Stimulated activated CD8-positive, alpha-beta memory T cell treated with anti-CD3 and anti-CD28 coated beads, Interleukin-7, amount 100 ng/mL, for 1 hour (primary cell): ENCODE results near the gene P2RY1.

Source experiments
- DNase-seq, 2 donors: peaks; one replicate each; pipeline ENCODE4 v3.0.0-alpha.2; 2020; ENCODE audit warnings: low read depth in 2 of 2

P2RY1 gene

DNA sequence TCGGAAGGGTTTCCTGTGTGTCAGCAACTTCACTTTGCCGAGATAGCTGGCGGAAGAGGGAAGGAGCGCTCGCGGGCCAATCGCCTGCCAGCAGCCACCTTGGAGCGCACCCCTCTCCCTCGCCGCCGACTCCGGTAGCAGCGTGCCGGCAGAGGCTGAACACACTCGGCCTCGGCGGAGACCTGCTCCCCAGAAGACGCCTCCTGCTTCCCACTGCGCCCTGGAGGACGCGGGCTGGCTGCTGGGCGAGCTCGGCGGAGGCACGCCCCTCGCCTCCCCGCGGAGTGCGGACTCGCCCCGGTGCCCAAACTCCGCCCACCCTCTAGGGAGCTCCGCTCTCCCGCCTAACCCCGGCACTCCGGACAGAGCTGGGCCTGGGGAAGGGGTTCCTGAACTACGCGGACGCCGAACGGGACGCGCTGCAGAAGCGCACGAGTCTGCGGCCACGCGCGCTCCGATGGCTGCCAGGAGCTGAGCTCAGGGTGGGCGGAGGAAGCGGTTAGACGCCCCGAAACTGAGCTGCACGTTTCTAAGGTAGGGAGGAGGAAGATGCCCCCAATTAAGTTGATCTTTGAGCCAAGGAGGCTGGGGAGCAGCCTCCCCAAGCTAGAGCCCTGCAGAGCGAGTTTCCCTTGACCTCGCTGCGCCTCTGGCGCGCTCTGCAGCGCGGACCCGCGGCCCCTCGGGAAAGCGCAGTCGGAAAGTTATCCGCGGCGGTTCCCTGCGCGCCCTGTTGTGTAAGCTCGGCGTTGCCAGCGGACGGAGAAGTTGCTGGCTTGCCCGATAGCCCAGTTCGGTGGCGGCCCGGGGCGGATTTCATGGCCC is at the start of gene P2RY1:
Gene P2RY1, plus strand, starts transcription at position 356 of the 825 bp plus-strand sequence. CDS start 652 bp downstream, outside the sequence.
- DNase-seq = no peak

GRCh38 chr3:152786977-152787681 is 47.8 kb upstream of the P2RY1 start:
- DNase-seq = no peak

DNA sequence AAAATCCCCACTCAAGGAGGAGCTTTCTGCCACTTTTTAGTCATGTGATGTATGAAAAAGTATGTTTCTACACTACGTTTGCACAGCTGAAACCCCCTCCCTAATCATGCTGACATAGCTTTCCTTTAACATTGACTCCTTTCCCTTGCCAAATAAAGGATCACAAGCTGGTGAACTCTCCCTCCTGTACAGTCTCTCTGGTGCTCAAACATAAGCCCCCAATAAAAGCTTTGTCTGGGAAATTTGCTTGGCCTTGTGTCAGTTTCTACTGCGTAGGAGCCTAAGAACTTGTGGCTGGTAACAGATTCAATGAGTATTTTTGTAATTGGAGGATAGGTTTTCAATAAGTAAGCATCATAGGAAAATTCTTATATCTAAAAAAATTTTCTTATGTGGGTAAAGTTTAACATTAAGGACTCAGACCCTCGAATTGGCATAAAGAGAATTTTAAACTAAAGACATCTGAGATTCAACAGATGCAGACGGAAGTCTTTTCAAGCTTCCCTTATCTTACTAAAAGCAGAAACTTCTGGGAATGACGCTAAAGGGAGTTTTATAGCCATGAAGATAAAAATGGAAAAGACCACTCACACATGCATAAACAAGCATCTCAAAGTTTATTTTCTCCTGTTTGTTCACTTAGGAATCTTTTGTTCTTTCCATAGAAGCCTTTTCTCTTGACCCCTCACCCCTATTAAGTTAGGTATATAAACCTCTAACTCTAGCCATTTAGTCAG is 44.1 kb upstream of the P2RY1 start:
- no peak for DNase-seq

DNA sequence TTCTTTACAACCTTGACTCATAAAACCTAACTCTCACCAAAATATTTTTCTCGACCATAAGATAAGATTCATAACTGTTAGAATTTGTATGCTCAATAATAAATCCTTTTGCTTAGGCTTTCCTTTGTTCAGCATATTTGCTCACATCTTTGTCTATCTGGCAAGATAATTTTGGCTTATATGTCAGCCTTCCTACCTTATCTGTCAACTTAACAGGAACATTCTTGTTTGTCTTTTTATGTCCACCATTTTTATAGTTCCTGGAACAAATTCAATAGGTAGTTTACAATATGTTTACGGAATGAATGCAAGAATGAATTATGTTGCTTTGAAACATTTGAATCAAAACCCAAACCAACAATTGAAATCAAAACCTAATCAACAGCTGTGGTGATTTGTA is 41.0 kb upstream of the P2RY1 start:
- DNase-seq = no peak

DNA sequence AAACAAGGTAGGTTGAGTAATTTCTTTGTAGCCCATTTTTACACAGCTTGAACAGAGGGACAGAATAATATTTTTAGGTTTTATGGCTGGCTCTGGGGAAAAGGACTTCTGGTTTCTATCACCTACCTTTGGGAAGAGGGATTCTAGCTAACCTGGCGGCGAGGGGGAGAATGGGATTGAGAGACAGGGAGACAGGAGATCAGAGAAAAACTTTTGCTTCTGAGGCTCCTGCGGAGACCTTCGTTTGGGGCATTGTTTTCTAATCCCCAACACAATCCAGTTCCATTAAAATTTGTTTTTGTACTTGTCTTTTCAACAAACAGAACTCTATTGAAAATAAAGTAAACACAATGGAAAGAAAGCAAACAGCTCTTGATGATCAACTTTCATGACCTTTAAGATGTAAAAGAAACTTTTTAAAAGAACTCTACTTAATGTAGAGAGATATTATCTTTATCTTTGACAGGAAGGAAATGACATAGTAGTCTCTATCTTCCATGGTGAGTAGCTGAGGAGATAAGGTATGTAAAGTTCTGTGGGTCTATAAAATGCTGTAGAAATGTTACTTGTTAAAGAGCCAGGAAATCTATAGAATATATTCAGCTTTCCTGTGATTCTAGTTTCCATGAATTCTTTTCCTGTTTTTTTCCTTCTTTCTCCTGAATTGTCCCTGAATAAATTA is 37.0 kb upstream of the P2RY1 start:
- no peak for DNase-seq

DNA sequence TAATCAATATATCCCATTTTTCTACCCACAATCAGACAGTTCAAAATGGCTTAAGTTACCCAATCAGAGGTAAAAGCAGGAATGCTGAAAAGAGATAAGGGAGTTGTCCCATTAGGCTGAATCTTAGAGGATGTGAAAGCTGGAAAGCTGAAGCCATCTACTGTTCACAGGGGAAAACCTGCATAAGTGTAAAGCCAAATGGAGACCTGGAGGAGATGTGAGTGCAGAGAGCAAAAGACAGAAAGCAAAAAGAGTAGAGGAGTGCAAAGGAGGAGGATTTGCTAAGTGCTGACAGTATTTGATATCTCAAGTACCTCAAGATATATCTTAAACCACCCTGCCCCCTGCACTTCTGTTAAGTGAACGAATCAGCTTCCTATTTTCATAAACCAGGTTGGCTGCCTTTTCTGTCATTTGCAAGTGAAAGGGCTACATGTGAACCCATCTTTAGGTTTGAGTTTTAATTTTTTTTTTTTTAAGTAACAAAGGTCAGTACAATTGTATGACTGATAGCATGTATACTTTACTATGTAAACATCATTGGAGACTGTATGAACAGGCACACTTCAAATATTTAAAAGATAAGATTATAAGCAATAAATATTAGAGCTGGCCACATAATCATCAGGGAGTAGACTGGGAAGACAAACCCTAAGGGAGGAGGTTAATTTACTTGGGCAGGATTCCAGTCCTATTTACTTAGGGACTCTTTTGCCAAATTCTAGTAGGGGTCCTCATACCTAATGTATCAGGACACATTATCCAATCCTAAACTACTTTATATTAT is 22.8 kb upstream of the P2RY1 start:
- no peak for DNase-seq

GRCh38 chr3:152817400-152817799 is 17.5 kb upstream of the P2RY1 start:
- DNase-seq = no peak

DNA sequence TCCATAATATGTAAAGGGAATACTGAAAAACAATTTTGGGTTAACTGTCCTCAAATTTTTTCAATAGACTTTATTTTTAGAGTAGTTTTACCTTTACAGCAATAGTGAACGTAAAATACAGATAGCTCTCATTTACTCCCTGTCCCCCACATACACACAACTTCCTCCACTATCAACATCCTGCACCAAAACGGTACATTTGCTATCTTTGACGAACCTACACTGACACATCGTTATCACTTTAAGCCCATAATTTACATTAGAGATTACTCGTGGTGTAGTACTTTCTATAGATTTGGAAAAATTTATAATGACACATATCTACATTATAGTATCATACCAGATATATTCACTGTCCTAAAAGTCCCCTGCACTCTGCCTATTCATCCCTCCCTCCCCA is 16.9 kb upstream of the P2RY1 start:
- no peak for DNase-seq

- no peak for DNase-seq
Measured at GRCh38 chr3:152823173-152823572, 11.8 kb upstream of the P2RY1 start.

DNA sequence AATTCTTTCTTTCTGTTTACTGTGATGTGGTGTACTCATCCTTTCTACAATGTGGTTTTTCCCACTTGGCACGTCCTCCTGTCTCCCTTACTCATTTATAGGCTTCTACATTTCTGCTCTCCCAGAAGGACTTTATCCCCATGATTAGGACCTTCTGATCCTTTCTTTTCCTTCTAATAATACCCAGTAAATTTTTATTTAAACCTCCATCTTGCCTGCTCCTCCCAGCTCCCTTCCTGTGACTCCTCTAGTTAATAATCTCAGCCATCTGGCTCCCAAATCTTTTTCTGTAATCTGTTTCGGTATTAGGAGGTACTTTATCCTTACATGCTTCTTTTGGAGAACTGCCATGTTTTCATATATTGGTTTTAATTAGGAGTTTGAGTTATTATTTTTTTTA is 11.2 kb upstream of the P2RY1 start:
- DNase-seq = no peak

DNA sequence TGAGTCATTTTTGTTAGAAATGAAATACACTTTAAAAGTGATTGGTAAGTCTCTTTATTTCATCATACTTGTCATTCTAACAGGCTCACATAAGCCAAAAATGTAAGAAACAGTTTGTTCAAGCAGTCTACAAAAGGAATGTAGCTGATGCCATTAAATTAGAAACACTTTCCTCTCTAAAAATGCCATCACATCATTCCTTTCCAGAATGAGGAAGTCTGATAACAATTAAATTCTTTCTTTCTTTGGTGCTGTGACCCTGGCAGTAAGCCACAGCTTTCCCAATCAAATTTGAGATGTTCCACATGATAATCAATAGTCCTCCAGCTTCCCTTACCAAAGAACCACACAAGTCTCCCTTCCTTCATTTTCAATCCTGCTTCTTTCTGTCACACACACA is 9.4 kb upstream of the P2RY1 start:
- DNase-seq = no peak

DNA sequence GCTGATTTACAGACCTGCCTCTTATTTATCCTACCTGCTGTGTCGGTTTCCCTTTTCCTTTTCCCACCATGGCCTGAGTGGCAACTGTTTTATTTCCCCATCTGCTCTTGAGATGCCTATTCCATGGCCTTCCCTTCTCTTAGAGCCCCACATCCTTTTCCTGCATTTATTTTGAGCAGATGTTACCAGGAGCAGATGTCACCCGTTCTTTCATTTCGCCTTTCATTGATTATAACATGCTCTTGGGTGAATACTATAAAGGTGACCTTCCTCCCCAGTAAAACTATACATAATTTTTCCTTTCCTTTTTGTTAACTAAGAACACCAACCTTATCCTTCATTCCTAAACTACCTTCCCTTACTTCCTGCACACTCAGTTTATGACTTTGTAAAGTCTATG is 8.5 kb upstream of the P2RY1 start:
- DNase-seq = no peak

GRCh38 chr3:152827313-152827712 is 7.6 kb upstream of the P2RY1 start:
- no peak for DNase-seq

DNA sequence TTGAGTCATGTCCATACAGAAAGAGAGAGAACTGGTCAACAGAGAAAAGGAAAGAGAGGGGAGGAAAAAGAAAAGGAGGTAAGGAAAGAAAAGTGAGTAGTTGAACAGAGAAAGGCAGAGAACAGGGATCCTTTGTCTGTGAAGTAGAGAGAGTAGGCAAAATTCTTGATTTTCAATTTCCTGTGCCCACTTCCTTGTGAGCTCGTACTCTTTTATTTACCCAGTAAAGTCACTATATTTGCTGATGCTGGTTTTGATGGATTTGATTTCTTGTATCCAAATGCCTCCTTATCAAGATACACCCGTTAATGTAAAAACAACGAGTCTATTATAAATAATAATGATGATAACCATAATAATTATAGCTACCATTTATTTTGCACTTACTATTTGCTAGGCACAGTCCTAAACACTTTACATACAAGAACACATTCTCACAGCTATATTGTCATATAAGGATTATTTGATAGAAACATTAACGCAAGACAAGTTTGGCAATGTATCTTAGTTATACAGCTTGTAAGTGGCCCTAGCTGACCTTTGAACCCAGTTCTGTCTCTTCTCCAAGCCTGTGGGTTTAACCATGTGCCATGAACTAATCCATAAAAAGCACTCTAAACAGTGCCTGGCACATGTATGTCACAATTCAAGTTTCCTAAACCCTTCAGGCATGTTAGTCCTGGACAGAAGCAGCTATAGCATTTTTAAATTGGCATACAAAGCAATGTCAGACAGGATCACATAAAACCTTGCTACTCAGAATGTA is 6.7 kb upstream of the P2RY1 start:
- no peak for DNase-seq

DNA sequence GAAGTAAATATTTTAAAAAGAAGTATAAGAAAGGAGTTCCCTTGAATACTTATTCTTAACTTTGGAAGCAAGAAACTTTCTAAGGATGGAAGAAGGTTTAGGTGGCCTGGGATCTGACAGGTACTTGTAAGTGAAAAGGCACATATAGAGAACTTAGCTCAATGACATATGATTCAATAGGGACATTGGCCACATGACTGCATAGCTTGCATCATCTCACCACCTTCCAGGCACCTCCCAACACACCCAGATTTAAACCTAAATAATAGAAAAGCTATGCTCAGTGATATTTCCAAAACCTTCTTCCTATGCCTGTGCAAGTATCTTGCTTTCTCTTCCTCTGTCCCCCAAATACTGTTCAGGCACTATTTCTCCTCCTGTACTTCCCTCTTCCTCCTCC is 4.7 kb upstream of the P2RY1 start:
- no peak for DNase-seq

GRCh38 chr3:152832046-152832445 is 2.9 kb upstream of the P2RY1 start:
- no peak for DNase-seq

DNA sequence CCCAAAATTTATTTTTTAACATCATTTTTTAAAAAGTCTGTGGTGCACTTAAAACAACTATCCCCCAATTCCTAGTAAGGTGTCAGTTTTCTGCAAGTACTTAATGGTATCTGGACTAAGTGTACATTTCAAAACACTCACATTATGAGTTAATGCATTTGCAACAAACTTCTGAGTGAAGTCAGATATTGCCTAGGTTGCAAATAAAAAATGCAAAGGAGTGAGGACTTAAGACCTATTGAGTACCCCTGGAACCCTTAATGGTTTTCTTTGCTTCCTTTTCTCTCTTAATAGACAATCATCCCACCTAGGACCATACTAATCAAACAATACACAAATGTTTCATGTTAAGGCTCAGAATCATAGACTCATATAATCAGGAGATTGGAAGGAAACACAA is 1.8 kb upstream of the P2RY1 start:
- no peak for DNase-seq

GRCh38 chr3:152834191-152834775 is 648 bp upstream of the P2RY1 start:
- DNase-seq = no peak

- DNase-seq = no peak
Measured at GRCh38 chr3:152835601-152836102, 721 bp downstream of the P2RY1 start.

GRCh38 chr3:152836269-152836668 is 1.3 kb downstream of the P2RY1 start:
- DNase-seq = no peak
